ENCODE measurements around the gene OXSR1.

OXSR1 gene

GRCh38 chr3:38164952-38165721, at the start of gene OXSR1:
TSS of gene OXSR1 (plus strand) at chr3:38165537. CDS start at chr3:38165877, 340 bp downstream.
- Mint-ChIP-seq H3K4me1 (peaks cover 53% of the 10 kb centered on the region), H3K36me3 (ENCODE audit: low read depth) (peaks cover 15% of the 10 kb centered on the region), H3K9me3 (no peaks in the 10 kb centered on the region), H3K4me3 (peak within 1 kb of the TSS; percentile 97), H3K27ac (peak within 1 kb of the TSS; percentile 99), H3K27me3 (no peaks in the 10 kb centered on the region)
- ATAC-seq (peak; percentile 95), DNase-seq (peak; percentile 96)

GRCh38 chr3:38115645-38116427, 49.5 kb upstream of the OXSR1 start:
- H3K36me3 Mint-ChIP-seq (ENCODE audit: low read depth) = no peaks in the 10 kb centered on the region
- no peaks in the 10 kb centered on the region for H3K27me3 Mint-ChIP-seq
- H3K4me3 Mint-ChIP-seq = no peak overlapping the region
- H3K27ac Mint-ChIP-seq = no peak overlapping the region
- DNase-seq = no peak
- peaks cover 4% of the 10 kb centered on the region for H3K4me1 Mint-ChIP-seq
- ATAC-seq = no peak
- no peaks in the 10 kb centered on the region for H3K9me3 Mint-ChIP-seq

DNA sequence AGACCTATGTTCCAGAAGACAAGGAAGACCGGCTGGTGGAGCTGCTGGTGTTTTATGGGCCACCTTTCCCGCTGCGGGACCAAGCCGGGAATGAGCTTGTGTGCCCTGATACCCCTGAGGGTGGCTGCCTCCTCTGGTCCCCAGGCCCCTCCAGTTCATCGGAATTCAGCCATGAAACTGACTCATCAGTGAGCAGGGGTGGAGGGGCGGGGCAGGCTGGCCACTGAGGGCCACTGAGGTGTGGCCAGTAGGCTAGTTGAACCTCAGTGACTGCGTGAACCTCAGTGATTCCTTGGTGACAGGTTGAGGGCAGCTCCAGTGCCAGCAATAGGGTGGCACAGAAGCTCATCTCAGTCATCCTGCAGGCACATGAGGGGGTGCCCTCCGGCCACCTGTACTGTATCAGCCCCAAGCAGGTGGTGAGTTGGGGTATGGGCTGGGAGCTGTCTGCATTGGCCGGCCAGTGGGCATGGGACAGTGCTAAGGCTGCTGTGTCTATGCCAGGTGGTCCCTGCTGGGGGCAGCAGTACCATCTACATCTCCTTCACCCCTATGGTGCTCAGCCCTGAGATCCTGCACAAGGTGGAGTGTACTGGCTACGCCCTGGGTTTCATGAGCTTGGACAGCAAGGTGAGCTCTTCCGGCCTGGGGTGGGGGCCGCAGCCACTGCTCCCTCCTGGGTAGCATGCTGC, 48.7 kb upstream of the OXSR1 start:
- Mint-ChIP-seq H3K4me1 (peaks cover 4% of the 10 kb centered on the region), H3K36me3 (ENCODE audit: low read depth) (no peaks in the 10 kb centered on the region), H3K27me3 (no peaks in the 10 kb centered on the region), H3K9me3 (no peaks in the 10 kb centered on the region), H3K4me3 (no peak overlapping the region), H3K27ac (no peak overlapping the region)
- peak; percentile 20 for ATAC-seq
- DNase-seq = no peak

- no peaks in the 10 kb centered on the region for H3K36me3 Mint-ChIP-seq (ENCODE audit: low read depth)
- H3K4me1 Mint-ChIP-seq = peaks cover 7% of the 10 kb centered on the region
- DNase-seq (no peak), ATAC-seq (no peak)
- H3K9me3 Mint-ChIP-seq = no peaks in the 10 kb centered on the region
- no peak overlapping the region for H3K27ac Mint-ChIP-seq
- H3K4me3 Mint-ChIP-seq = no peak overlapping the region
- no peaks in the 10 kb centered on the region for H3K27me3 Mint-ChIP-seq
These were observed 48.1 kb upstream of the OXSR1 start for GRCh38 chr3:38117163-38117716.

DNA sequence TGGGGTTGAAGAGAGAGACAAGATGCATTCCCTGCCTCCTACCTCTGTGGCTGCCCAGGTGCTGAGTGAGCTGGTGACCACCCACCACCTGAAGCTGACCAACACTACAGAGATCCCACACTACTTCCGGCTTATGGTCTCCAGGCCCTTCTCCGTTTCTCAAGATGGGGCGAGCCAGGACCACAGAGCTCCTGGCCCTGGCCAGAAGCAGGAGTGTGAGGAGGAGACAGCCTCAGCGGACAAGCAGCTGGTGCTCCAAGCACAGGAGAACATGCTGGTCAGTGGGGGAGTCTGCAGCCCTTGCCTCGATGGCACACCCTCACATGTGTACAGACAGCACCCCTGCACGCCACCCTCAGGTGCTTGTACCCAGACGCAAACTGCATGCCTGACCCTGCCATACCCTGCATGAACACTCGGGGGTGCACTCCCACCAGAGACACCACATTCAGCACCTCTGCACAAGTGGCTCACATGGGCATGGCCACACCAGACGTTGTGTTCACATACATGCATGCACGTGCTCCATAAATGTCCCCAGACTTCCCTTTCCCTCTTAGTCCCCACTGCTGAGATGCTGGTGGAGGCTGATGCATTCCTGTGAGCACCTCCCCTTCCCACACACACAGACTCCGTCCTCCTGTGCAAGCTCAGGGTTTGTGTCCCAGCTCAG, 47.5 kb upstream of the OXSR1 start:
- H3K4me1 Mint-ChIP-seq = peaks cover 14% of the 10 kb centered on the region
- no peaks in the 10 kb centered on the region for H3K27me3 Mint-ChIP-seq
- no peak overlapping the region for H3K4me3 Mint-ChIP-seq
- DNase-seq (peak; percentile 80), ATAC-seq (peak; percentile 76)
- H3K36me3 Mint-ChIP-seq (ENCODE audit: low read depth) = peaks cover 3% of the 10 kb centered on the region
- H3K27ac Mint-ChIP-seq = peak overlapping the region; percentile 44
- no peaks in the 10 kb centered on the region for H3K9me3 Mint-ChIP-seq

DNA sequence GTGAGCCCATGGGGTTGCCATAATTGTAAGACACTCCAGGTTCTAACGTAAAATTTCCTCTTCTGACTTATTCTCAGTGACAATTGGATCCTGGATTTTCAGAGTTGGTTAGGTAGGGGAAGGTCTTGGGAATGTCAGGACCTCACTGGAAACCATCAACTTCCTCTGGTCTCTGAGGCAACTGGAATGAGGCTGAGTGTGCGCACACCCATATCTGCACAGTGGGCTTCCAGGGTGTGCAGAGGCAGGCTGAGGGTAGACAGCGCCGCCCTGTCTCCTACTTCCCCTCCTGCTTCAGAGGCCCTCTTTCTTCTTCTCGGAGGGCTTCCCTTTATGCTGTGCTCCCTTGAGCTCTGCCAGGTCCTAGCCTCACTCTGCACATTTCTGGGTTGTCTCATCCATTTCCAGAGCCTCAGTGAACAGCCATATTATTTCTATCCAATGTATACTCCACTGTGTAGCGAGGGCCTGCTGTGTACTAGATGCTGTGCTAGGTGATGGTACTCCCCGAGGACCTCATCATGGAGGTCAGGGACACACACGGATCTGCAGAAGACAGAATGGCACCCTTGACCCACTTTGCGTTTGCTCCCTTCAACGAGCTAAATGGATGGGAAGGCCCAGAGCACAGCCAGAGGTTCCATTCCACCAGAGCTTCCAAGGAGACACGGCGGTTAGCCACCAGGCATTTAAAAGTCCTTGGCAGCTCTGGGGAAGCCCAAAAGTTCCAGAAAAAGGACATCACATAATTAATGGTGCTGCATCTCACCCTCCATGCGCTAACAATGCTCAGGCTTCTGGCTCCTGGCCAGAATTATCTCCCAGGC, 46.7 kb upstream of the OXSR1 start:
- ATAC-seq (no peak), DNase-seq (no peak)
- H3K27ac Mint-ChIP-seq = no peak overlapping the region
- H3K36me3 Mint-ChIP-seq (ENCODE audit: low read depth) = peaks cover 7% of the 10 kb centered on the region
- no peak overlapping the region for H3K4me3 Mint-ChIP-seq
- H3K27me3 Mint-ChIP-seq = no peaks in the 10 kb centered on the region
- H3K4me1 Mint-ChIP-seq = peaks cover 19% of the 10 kb centered on the region
- no peaks in the 10 kb centered on the region for H3K9me3 Mint-ChIP-seq

DNA sequence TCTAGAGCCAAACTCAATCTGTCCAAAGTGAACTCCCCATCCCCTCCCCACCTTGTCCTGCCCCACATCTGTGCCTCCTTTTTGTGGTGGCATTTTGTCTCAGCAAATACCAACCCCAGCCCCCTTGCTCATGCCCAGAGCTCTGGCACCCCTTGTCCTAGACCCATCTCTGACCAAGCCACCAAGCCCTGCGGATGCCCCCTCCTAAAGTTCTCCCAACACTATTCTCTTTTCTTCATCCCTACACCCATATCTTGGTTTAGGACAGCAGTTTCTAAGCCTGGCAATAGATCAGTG, 46.1 kb upstream of the OXSR1 start:
- no peaks in the 10 kb centered on the region for H3K9me3 Mint-ChIP-seq
- no peaks in the 10 kb centered on the region for H3K27me3 Mint-ChIP-seq
- H3K36me3 Mint-ChIP-seq (ENCODE audit: low read depth) = peaks cover 7% of the 10 kb centered on the region
- no peak overlapping the region for H3K27ac Mint-ChIP-seq
- no peak overlapping the region for H3K4me3 Mint-ChIP-seq
- H3K4me1 Mint-ChIP-seq = peaks cover 19% of the 10 kb centered on the region
- DNase-seq (no peak), ATAC-seq (no peak)

DNA sequence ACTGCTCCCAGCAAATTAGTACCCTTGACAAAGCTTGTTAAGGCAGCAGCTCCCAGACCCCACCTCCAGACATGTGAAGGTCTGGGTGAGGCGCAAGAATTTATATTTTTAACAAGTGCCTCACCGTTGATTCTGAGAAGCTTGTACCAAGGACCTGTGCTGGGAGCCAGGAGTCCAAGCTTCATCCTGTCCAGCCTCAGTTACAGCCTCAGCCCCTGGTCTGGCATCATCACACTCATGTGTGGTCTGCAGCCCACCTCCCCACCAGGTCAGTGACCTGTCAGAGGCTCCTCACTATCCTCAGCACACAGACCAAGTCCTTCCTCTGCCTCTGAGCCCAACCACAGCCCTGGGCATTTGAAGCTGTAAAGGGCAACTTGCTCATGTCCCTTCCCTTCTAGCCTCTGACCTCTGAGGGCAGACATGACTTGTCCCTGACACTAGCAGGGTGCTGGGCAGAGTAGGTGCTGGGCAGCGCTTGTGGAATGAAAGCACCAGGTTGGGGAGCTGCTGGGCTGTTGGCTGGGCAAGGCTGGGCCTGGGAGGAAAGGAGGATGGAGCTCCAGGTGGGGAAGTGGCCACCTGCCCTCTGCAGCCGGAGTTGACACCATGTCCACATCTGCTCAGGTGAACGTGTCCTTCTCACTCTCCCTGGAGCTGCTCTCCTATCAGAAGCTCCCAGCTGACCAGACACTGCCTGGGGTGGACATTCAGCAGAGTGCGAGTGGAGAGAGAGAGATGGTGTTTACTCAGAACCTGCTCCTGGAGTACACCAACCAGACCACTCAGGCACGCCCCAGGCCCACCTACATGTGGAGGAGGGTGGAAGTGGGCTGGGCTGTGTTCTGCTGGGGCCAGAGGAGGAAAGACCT, 45.3 kb upstream of the OXSR1 start:
- no peak for ATAC-seq
- no peak overlapping the region for H3K4me3 Mint-ChIP-seq
- peaks cover 15% of the 10 kb centered on the region for H3K36me3 Mint-ChIP-seq (ENCODE audit: low read depth)
- peaks cover 19% of the 10 kb centered on the region for H3K4me1 Mint-ChIP-seq
- H3K9me3 Mint-ChIP-seq = no peaks in the 10 kb centered on the region
- no peak overlapping the region for H3K27ac Mint-ChIP-seq
- H3K27me3 Mint-ChIP-seq = no peaks in the 10 kb centered on the region
- no peak for DNase-seq

DNA sequence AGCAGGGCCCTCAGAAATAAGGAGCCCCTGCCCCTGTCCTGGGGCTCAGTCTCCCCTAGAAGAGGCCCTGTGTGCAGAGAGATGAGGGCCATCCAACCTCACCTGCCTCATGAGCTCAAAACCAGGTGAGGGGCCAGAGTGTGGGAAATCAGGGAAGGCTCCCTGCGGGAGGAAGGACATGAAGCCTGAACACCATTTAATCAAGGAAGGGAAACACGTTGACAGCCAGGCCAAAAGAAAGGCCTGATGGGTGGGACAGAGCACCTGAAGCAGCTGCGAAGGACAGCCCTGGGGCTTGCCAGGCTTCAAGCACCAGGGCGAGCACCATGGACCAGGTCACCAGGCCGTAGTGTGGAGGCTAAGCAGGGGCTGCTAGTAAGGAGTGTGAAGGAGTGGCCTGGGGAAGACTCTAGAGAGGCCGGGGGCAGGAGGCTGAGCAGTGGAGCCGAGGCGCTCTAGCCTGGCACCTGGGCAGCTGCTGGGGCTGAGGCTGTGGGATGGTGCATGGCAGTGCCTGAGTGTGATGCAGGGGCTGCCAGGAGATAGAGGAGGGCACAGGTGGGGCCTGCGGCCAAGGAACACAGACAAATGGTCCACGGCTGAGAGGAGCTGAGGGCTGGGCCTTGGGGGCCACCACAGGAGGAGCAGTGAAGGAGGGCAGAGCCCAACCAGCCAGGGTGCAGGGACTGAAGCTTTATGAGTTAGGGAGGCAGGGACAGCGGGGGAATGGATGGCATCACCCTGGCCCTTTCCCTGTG, 44.5 kb upstream of the OXSR1 start:
- H3K27me3 Mint-ChIP-seq = no peaks in the 10 kb centered on the region
- DNase-seq (no peak), ATAC-seq (no peak)
- H3K9me3 Mint-ChIP-seq = no peaks in the 10 kb centered on the region
- peak overlapping the region; percentile 0 for H3K27ac Mint-ChIP-seq
- no peak overlapping the region for H3K4me3 Mint-ChIP-seq
- peaks cover 18% of the 10 kb centered on the region for H3K36me3 Mint-ChIP-seq (ENCODE audit: low read depth)
- H3K4me1 Mint-ChIP-seq = peaks cover 15% of the 10 kb centered on the region

DNA sequence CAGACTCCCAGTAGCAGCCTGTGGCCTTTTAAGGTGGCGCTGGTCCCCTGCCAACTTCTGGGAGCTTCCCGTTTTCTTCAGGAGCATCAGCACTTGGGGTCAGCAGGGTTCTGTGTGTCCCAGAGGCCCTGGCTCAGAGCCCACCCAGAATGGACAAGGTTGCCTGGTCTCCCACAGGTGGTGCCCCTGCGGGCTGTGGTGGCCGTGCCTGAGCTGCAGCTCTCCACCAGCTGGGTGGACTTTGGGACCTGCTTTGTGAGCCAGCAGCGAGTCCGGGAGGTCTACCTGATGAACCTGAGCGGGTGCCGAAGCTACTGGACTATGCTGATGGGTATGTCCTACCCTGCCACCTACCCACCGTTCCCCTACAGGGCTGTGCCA, 43.9 kb upstream of the OXSR1 start:
- DNase-seq (no peak), ATAC-seq (no peak)
- Mint-ChIP-seq H3K27me3 (no peaks in the 10 kb centered on the region), H3K4me1 (peaks cover 14% of the 10 kb centered on the region), H3K9me3 (no peaks in the 10 kb centered on the region), H3K36me3 (ENCODE audit: low read depth) (peaks cover 18% of the 10 kb centered on the region), H3K27ac (no peak overlapping the region), H3K4me3 (no peak overlapping the region)

GRCh38 chr3:38121832-38122461, 43.4 kb upstream of the OXSR1 start:
- Mint-ChIP-seq H3K9me3 (no peaks in the 10 kb centered on the region), H3K27me3 (no peaks in the 10 kb centered on the region), H3K27ac (no peak overlapping the region), H3K4me1 (peaks cover 14% of the 10 kb centered on the region), H3K36me3 (ENCODE audit: low read depth) (peaks cover 18% of the 10 kb centered on the region), H3K4me3 (no peak overlapping the region)
- ATAC-seq (no peak), DNase-seq (no peak)

GRCh38 chr3:38122712-38123290, 42.5 kb upstream of the OXSR1 start:
- H3K27me3 Mint-ChIP-seq = no peaks in the 10 kb centered on the region
- peak; percentile 50 for ATAC-seq
- peaks cover 23% of the 10 kb centered on the region for H3K36me3 Mint-ChIP-seq (ENCODE audit: low read depth)

More at GRCh38 chr3:38122712-38123290, 42.5 kb upstream of the OXSR1 start:
- H3K27ac Mint-ChIP-seq = peak overlapping the region; percentile 42
- no peak overlapping the region for H3K4me3 Mint-ChIP-seq
- peaks cover 14% of the 10 kb centered on the region for H3K4me1 Mint-ChIP-seq
- no peaks in the 10 kb centered on the region for H3K9me3 Mint-ChIP-seq
- DNase-seq = no peak

All from activated naive CD8-positive, alpha-beta T cell treated with anti-CD3 and anti-CD28 coated beads, Interleukin-2, amount 50 U/mL, for 24 hours (primary cell).